ENCODE data around the gene FBXO8. TPM values are rescaled to one million over a fixed set of nuclear protein-coding genes. Genes with fewer than 3 reads are reported as not detected.

FBXO8 gene
- total RNA-seq (10 to 100 TPM; 24.1 to 27.3 TPM), polyA plus RNA-seq (10 to 100 TPM; 23.0 to 27.4 TPM)
- long read RNA-seq, donor 1, transcript FBXO8-201 (6 exons, 2,577 nt): major isoform, 49 of 51 reads
- long read RNA-seq, donor 1, partial matches to known transcripts: 0 of 51 reads
- long read RNA-seq, donor 1, other reads (novel, unspliced or antisense): 2 of 51 reads
- long read RNA-seq, donor 2, transcript FBXO8-201 (6 exons, 2,577 nt): major isoform, 9 of 9 reads
- long read RNA-seq, donor 2, partial matches to known transcripts: 0 of 9 reads
- long read RNA-seq, donor 2, other reads (novel, unspliced or antisense): 0 of 9 reads

- H3K27ac ChIP-seq (ENCODE audit: low read depth in 1 of 2, low read length in 2 of 2): peak within 1 kb of the TSS; percentile 89 to 98
- intact Hi-C loops (cut with DNase I): no loop called here
- no peaks in the 10 kb centered on the region for H3K27me3 ChIP-seq (ENCODE audit: control insufficient read depth in 1 of 2, insufficient read depth in 2 of 2, low read length in 1 of 2)
- peaks cover 0 to 2% of the 10 kb centered on the region in 2 donors for H3K4me1 ChIP-seq (ENCODE audit: control insufficient read depth in 1 of 2, insufficient read depth in 2 of 2, low read length in 2 of 2)
- no peaks in the 10 kb centered on the region for H3K9me3 ChIP-seq (ENCODE audit: control insufficient read depth, low read length)
- 0% methylated on average over 52 of the region's 52 CpGs for WGBS, 2 donors
- peak within 1 kb of the TSS; percentile 68 to 81 for H3K4me3 ChIP-seq (ENCODE audit: low read length in 2 of 2)
- ATAC-seq (ENCODE audit: low FRiP score) (peak; percentile 92), DNase-seq (peak; percentile 78 to 90)
- no peaks in the 10 kb centered on the region for H3K36me3 ChIP-seq (ENCODE audit: control insufficient read depth in 1 of 2, insufficient read depth in 2 of 2, low read length in 1 of 2)
Measured at GRCh38 chr4:174283507-174284471, at the start of gene FBXO8, which contains the start of gene CEP44. Gene FBXO8, minus strand, starts transcription at chr4:174283667. Its CDS starts 20,575 bp downstream, at chr4:174263092. Gene CEP44, plus strand, starts transcription at chr4:174283911. Its CDS starts 15,211 bp downstream, at chr4:174299122.

GRCh38 chr4:174332741-174333493 lies 49.5 kb upstream of the FBXO8 start:
- intact Hi-C loops (cut with DNase I): no loop called here
- H3K27ac ChIP-seq (ENCODE audit: low read depth in 1 of 2, low read length in 2 of 2): no peak overlapping the region
- no peaks in the 10 kb centered on the region for H3K9me3 ChIP-seq (ENCODE audit: control insufficient read depth, low read length)
- H3K4me1 ChIP-seq (ENCODE audit: control insufficient read depth in 1 of 2, insufficient read depth in 2 of 2, low read length in 2 of 2): no peaks in the 10 kb centered on the region
- H3K27me3 ChIP-seq (ENCODE audit: control insufficient read depth in 1 of 2, insufficient read depth in 2 of 2, low read length in 1 of 2): no peaks in the 10 kb centered on the region
- ATAC-seq (ENCODE audit: low FRiP score) (no peak), DNase-seq (no peak)
- no peaks in the 10 kb centered on the region for H3K36me3 ChIP-seq (ENCODE audit: control insufficient read depth in 1 of 2, insufficient read depth in 2 of 2, low read length in 1 of 2)
- H3K4me3 ChIP-seq (ENCODE audit: low read length in 2 of 2): no peak overlapping the region
- 18 to 25% methylated on average over 4 of the region's 4 CpGs for WGBS, 2 donors

GRCh38 chr4:174324725-174325124 lies 41.3 kb upstream of the FBXO8 start:
- Histone ChIP-seq H3K27me3 (ENCODE audit: control insufficient read depth in 1 of 2, insufficient read depth in 2 of 2, low read length in 1 of 2) (no peaks in the 10 kb centered on the region), H3K9me3 (ENCODE audit: control insufficient read depth, low read length) (no peaks in the 10 kb centered on the region), H3K36me3 (ENCODE audit: control insufficient read depth in 1 of 2, insufficient read depth in 2 of 2, low read length in 1 of 2) (no peaks in the 10 kb centered on the region), H3K27ac (ENCODE audit: low read depth in 1 of 2, low read length in 2 of 2) (no peak overlapping the region), H3K4me3 (ENCODE audit: low read length in 2 of 2) (no peak overlapping the region), H3K4me1 (ENCODE audit: control insufficient read depth in 1 of 2, insufficient read depth in 2 of 2, low read length in 2 of 2) (no peaks in the 10 kb centered on the region)
- DNase-seq (no peak), ATAC-seq (ENCODE audit: low FRiP score) (no peak)
- intact Hi-C loops (cut with DNase I): no loop called here
- 95% methylated on average over 2 of the region's 2 CpGs for WGBS, 2 donors

GRCh38 chr4:174324236-174324635 lies 40.8 kb upstream of the FBXO8 start:
- Histone ChIP-seq H3K27me3 (ENCODE audit: control insufficient read depth in 1 of 2, insufficient read depth in 2 of 2, low read length in 1 of 2) (no peaks in the 10 kb centered on the region), H3K27ac (ENCODE audit: low read depth in 1 of 2, low read length in 2 of 2) (no peak overlapping the region), H3K4me3 (ENCODE audit: low read length in 2 of 2) (no peak overlapping the region), H3K36me3 (ENCODE audit: control insufficient read depth in 1 of 2, insufficient read depth in 2 of 2, low read length in 1 of 2) (no peaks in the 10 kb centered on the region), H3K9me3 (ENCODE audit: control insufficient read depth, low read length) (no peaks in the 10 kb centered on the region), H3K4me1 (ENCODE audit: control insufficient read depth in 1 of 2, insufficient read depth in 2 of 2, low read length in 2 of 2) (no peaks in the 10 kb centered on the region)
- DNase-seq: no peak
- intact Hi-C loops (cut with DNase I): no loop called here
- WGBS, 2 donors: 75 to 78% methylated on average over 1 of the region's 1 CpG
- no peak for ATAC-seq (ENCODE audit: low FRiP score)

- DNase-seq (no peak), ATAC-seq (ENCODE audit: low FRiP score) (no peak)
- Histone ChIP-seq H3K4me1 (ENCODE audit: control insufficient read depth in 1 of 2, insufficient read depth in 2 of 2, low read length in 2 of 2) (no peaks in the 10 kb centered on the region), H3K27me3 (ENCODE audit: control insufficient read depth in 1 of 2, insufficient read depth in 2 of 2, low read length in 1 of 2) (no peaks in the 10 kb centered on the region), H3K36me3 (ENCODE audit: control insufficient read depth in 1 of 2, insufficient read depth in 2 of 2, low read length in 1 of 2) (no peaks in the 10 kb centered on the region), H3K9me3 (ENCODE audit: control insufficient read depth, low read length) (no peaks in the 10 kb centered on the region), H3K27ac (ENCODE audit: low read depth in 1 of 2, low read length in 2 of 2) (no peak overlapping the region), H3K4me3 (ENCODE audit: low read length in 2 of 2) (no peak overlapping the region)
- intact Hi-C loops (cut with DNase I): no loop called here
- 91 to 94% methylated on average over 5 of the region's 5 CpGs for WGBS, 2 donors
Measured at GRCh38 chr4:174320494-174321199, 37.2 kb upstream of the FBXO8 start.

GRCh38 chr4:174318829-174319764 lies 35.6 kb upstream of the FBXO8 start:
- H3K4me1 ChIP-seq (ENCODE audit: control insufficient read depth in 1 of 2, insufficient read depth in 2 of 2, low read length in 2 of 2): no peaks in the 10 kb centered on the region
- 51 to 63% methylated on average over 8 of the region's 8 CpGs for WGBS, 2 donors
- H3K4me3 ChIP-seq (ENCODE audit: low read length in 2 of 2): no peak overlapping the region
- H3K36me3 ChIP-seq (ENCODE audit: control insufficient read depth in 1 of 2, insufficient read depth in 2 of 2, low read length in 1 of 2): no peaks in the 10 kb centered on the region
- no peaks in the 10 kb centered on the region for H3K9me3 ChIP-seq (ENCODE audit: control insufficient read depth, low read length)
- H3K27ac ChIP-seq (ENCODE audit: low read depth in 1 of 2, low read length in 2 of 2): no peak overlapping the region
- ATAC-seq (ENCODE audit: low FRiP score) (no peak), DNase-seq (no peak)
- intact Hi-C loops (cut with DNase I): loop anchor here in 1 of 2 donors (5.0 kb wide), 1 partner anchor 102 kb away; no protein-coding TSS in a partner anchor
- no peaks in the 10 kb centered on the region for H3K27me3 ChIP-seq (ENCODE audit: control insufficient read depth in 1 of 2, insufficient read depth in 2 of 2, low read length in 1 of 2)

GRCh38 chr4:174317531-174317930 lies 34.1 kb upstream of the FBXO8 start:
- H3K9me3 ChIP-seq (ENCODE audit: control insufficient read depth, low read length): no peaks in the 10 kb centered on the region
- H3K4me1 ChIP-seq (ENCODE audit: control insufficient read depth in 1 of 2, insufficient read depth in 2 of 2, low read length in 2 of 2): no peaks in the 10 kb centered on the region
- no peak for ATAC-seq (ENCODE audit: low FRiP score)
- H3K4me3 ChIP-seq (ENCODE audit: low read length in 2 of 2): no peak overlapping the region
- DNase-seq: no peak
- intact Hi-C loops (cut with DNase I): loop anchor here in 1 of 2 donors (5.0 kb wide), 1 partner anchor 100 kb away; no protein-coding TSS in a partner anchor
- H3K27ac ChIP-seq (ENCODE audit: low read depth in 1 of 2, low read length in 2 of 2): no peak overlapping the region
- no peaks in the 10 kb centered on the region for H3K27me3 ChIP-seq (ENCODE audit: control insufficient read depth in 1 of 2, insufficient read depth in 2 of 2, low read length in 1 of 2)
- H3K36me3 ChIP-seq (ENCODE audit: control insufficient read depth in 1 of 2, insufficient read depth in 2 of 2, low read length in 1 of 2): no peaks in the 10 kb centered on the region
